ENCODE measurements around the gene G6PC1.
"Not testable (repeated sequence)": the region's sequence is repeated elsewhere in the genome, so short reads cannot be mapped to it uniquely, and the experiment has no call there.

G6PC1 gene

DNA sequence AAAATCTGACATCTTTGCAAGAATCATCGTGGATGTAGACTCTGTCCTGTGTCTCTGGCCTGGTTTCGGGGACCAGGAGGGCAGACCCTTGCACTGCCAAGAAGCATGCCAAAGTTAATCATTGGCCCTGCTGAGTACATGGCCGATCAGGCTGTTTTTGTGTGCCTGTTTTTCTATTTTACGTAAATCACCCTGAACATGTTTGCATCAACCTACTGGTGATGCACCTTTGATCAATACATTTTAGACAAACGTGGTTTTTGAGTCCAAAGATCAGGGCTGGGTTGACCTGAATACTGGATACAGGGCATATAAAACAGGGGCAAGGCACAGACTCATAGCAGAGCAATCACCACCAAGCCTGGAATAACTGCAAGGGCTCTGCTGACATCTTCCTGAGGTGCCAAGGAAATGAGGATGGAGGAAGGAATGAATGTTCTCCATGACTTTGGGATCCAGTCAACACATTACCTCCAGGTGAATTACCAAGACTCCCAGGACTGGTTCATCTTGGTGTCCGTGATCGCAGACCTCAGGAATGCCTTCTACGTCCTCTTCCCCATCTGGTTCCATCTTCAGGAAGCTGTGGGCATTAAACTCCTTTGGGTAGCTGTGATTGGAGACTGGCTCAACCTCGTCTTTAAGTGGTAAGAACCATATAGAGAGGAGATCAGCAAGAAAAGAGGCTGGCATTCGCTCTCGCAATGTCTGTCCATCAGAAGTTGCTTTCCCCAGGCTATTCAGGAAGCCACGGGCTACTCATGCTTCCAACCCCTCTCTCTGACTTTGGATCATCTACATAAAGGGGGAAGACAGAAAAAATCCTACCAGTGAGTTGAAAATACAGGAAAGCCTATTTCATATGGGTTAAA, at the start of gene G6PC1:
G6PC1 (plus strand) TSS at position 340 of the 872 bp plus-strand sequence; CDS start at position 418, 78 bp downstream.
- DNase-seq, result no peak

GRCh38 chr17:42850954-42851353, 49.6 kb upstream of the G6PC1 start, which contains the start of gene AOC3:
Gene AOC3 (plus strand): TSS chr17:42851199. CDS start chr17:42851344, 145 bp downstream.
- no peak for DNase-seq

DNA sequence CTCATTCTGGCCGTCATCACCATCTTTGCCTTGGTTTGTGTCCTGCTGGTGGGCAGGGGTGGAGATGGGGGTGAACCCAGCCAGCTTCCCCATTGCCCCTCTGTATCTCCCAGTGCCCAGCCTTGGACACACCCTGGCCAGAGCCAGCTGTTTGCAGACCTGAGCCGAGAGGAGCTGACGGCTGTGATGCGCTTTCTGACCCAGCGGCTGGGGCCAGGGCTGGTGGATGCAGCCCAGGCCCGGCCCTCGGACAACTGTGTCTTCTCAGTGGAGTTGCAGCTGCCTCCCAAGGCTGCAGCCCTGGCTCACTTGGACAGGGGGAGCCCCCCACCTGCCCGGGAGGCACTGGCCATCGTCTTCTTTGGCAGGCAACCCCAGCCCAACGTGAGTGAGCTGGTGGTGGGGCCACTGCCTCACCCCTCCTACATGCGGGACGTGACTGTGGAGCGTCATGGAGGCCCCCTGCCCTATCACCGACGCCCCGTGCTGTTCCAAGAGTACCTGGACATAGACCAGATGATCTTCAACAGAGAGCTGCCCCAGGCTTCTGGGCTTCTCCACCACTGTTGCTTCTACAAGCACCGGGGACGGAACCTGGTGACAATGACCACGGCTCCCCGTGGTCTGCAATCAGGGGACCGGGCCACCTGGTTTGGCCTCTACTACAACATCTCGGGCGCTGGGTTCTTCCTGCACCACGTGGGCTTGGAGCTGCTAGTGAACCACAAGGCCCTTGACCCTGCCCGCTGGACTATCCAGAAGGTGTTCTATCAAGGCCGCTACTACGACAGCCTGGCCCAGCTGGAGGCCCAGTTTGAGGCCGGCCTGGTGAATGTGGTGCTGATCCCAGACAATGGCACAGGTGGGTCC, 49.0 kb upstream of the G6PC1 start:
- DNase-seq, result not testable (repeated sequence)

DNA sequence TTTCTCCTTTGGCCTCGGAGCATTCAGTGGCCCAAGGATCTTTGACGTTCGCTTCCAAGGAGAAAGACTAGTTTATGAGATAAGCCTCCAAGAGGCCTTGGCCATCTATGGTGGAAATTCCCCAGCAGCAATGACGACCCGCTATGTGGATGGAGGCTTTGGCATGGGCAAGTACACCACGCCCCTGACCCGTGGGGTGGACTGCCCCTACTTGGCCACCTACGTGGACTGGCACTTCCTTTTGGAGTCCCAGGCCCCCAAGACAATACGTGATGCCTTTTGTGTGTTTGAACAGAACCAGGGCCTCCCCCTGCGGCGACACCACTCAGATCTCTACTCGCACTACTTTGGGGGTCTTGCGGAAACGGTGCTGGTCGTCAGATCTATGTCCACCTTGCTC, 48.2 kb upstream of the G6PC1 start:
- no peak for DNase-seq

- no peak for DNase-seq
These were observed 47.6 kb upstream of the G6PC1 start for GRCh38 chr17:42853004-42853403.

DNA sequence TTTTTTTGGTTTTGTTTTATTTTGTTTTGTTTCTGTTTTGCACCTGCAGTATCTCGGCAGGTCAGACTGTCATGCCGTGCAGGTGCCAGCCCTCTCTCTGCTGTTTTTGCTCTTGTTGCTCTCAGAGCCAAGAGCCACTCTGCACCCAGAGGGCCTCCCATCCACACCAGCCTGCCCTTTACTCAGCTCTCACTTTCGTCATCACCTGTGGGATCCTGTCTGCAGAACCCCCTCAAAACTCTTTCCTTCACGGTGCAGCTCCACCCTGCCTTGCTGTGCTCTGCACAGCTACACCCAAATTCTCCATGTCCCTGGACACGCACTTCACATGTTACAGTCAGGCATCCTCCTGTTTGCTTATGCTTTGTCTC, 47.0 kb upstream of the G6PC1 start:
- DNase-seq, result no peak

- no peak for DNase-seq
These were observed 46.4 kb upstream of the G6PC1 start for GRCh38 chr17:42853968-42854790.

DNA sequence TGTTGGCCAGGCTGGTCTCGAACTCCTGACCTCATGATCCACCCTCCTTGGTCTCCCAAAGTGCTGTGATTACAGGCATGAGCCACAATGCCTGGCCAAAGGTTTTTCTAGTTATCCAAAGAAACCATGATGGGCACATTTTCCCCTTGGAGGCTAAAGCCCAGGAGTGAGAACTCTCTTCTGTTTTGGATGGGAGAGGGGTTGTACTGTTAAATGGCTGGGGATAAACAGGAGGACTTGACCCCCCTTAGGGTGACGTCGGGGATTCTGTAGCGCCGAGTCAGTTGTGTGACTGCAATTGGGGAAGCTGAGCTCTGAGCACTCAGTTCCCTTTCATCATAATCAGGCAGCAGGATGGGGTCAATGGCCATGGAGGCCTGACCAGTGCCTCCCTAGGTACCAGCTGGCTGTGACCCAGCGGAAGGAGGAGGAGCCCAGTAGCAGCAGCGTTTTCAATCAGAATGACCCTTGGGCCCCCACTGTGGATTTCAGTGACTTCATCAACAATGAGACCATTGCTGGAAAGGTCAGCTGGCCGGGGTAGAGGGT, 45.5 kb upstream of the G6PC1 start:
- no peak for DNase-seq

DNA sequence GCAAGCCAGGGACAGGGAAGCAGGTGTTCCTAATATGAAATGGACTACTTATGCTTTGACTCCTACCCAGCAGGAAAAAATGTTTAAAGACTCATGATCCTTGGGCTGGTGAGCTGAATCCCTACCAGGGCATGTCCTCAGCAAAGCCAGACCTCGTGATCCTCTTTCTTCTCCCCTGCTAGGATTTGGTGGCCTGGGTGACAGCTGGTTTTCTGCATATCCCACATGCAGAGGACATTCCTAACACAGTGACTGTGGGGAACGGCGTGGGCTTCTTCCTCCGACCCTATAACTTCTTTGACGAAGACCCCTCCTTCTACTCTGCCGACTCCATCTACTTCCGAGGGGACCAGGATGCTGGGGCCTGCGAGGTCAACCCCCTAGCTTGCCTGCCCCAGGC, 44.5 kb upstream of the G6PC1 start:
- DNase-seq, result not testable (repeated sequence)

- DNase-seq, result not testable (repeated sequence)
These were observed 44.1 kb upstream of the G6PC1 start for GRCh38 chr17:42856516-42856915.

DNA sequence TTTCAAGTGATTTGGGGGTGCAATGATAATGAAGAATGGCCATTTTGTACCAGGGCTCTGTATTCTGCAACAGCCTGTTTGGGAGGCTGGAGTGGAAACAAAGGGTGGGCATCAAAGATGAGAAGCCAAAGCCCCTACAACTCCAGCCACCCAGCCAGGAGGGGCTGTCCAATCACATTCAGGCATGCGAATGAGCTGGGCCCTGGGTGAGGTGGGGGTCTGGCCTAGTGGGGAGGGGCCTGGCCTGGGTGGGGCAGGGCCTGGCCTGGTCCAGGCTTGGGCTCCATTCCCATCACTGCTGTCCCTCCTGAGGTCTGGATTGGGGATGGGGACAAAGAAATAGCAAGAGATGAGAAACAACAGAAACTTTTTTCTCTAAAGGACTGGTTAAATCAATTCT, 43.2 kb upstream of the G6PC1 start:
- no peak for DNase-seq

DNA sequence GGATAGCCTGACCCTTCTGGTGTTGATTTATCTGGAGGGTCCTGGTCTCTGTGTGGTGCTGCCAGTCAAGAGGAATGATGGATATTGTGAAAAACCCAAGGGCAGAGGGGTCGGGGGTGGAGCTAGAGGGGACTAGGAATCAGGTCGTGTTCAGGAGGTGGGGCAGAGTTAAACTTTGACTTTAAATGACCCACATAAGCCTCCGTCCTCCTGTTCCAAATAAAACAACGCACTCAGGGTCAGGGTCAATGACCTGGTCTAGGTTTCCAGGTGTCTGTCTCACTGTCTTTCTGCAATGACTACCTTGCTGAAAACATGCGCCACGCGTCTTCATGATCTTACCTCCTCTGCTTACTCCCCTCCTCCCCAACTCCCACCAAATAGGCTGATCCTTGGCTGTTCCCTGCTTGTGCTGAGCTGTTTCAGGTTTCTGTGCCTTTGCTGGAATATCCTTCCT, 34.9 kb upstream of the G6PC1 start:
- DNase-seq, result no peak

DNA sequence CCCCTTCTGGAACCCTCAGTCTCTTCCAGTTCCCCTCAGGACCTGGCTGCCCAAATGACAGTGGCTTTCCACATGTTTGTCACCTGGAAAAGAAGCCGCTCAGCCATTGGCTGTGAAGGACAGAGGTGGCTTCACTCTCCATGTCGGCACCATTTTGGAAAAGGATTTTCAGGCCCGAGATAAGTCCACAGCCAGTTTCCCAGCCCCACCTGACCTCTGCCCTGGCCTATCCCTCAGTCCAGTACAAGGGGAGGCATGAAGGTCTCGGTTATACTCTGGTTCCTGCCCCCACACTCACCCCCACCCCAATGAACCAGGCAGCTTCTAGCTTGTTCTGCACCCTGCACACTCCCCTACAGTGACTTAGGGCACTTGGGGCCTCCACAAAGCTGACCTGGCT, 34.4 kb upstream of the G6PC1 start:
- no peak for DNase-seq

GRCh38 chr17:42866631-42867575, 33.7 kb upstream of the G6PC1 start:
- DNase-seq, result no peak

DNA sequence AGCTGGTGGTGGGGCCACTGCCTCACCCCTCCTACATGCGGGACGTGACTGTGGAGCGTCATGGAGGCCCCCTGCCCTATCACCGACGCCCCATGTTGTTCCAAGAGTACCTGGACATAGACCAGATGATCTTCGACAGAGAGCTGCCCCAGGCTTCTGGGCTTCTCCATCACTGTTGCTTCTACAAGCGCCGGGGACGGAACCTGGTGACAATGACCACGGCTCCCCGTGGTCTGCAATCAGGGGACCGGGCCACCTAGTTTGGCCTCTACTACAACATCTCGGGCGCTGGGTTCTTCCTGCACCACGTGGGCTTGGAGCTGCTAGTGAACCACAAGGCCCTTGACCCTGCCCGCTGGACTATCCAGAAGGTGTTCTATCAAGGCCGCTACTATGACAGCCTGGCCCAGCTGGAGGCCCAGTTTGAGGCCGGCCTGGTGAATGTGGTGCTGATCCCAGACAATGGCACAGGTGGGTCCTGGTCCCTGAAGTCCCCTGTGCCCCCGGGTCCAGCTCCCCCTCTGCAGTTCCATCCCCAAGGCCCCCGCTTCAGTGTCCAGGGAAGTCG, 32.8 kb upstream of the G6PC1 start:
- not testable (repeated sequence) for DNase-seq

GRCh38 chr17:42868338-42868737, 32.3 kb upstream of the G6PC1 start:
- DNase-seq, result no peak

GRCh38 chr17:42871647-42872046, 29.0 kb upstream of the G6PC1 start:
- no peak for DNase-seq

- no peak for DNase-seq
These were observed 28.2 kb upstream of the G6PC1 start for GRCh38 chr17:42872251-42872965.

DNA sequence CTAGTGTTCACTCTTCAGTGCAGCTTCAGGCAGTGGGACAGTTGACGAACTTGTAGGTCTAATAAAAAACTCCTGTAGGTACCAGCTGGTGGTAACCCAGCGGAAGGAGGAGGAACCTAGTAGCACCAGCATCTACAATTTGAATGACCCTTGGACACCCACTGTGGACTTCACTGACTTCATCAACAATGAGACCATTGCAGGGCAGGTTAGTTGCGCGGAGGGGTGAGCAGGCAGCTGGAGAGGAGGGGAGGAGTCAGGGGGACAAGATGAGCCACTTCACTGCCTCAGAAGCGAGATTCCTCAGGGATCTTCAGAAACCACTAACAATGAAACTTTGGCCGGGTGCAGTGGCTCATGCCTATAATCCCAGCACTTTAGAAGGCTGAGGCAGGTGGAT, 27.3 kb upstream of the G6PC1 start:
- no peak for DNase-seq

All from COR-L47 (cell line).